ENCODE data around the gene LAP3.

LAP3 gene

GRCh38 chr4:17614416-17615299 lies 37.7 kb downstream of the LAP3 start, which contains the start of gene MED28:
Gene MED28 (plus strand): TSS chr4:17614641. CDS start chr4:17614655, 14 bp downstream.
- Histone ChIP-seq H3K36me3 (peaks cover 40% of the 10 kb centered on the region), H3K9me3 (ENCODE audit: severe bottlenecking) (no peaks in the 10 kb centered on the region), H3K27me3 (ENCODE audit: insufficient read depth, low read depth, severe bottlenecking) (no peaks in the 10 kb centered on the region), H3K27ac (peak within 1 kb of the TSS; percentile 93), H3K4me3 (ENCODE audit: low read depth, low read length) (peak within 1 kb of the TSS; percentile 93)
- peak; percentile 97 for DNase-seq
- TF ChIP-seq CTCF (IDR thresholded peaks at IDR 0.05; ENCODE audit: low read depth, low read length) = 0 out of 2 replicates have a peak, but pooled peaks have one; percentile 8

GRCh38 chr4:17616283-17616682 lies 39.3 kb downstream of the LAP3 start:
- Histone ChIP-seq H3K4me3 (ENCODE audit: low read depth, low read length) (no peak overlapping the region), H3K27ac (no peak overlapping the region), H3K27me3 (ENCODE audit: insufficient read depth, low read depth, severe bottlenecking) (no peaks in the 10 kb centered on the region), H3K9me3 (ENCODE audit: severe bottlenecking) (no peaks in the 10 kb centered on the region), H3K36me3 (peaks cover 56% of the 10 kb centered on the region)
- TF ChIP-seq CTCF (IDR thresholded peaks at IDR 0.05; ENCODE audit: low read depth, low read length) = no peak
- no peak for DNase-seq

- TF ChIP-seq CTCF (IDR thresholded peaks at IDR 0.05; ENCODE audit: low read depth, low read length) = no peak
- H3K36me3 ChIP-seq = peaks cover 81% of the 10 kb centered on the region
- no peak overlapping the region for H3K27ac ChIP-seq
- no peaks in the 10 kb centered on the region for H3K9me3 ChIP-seq (ENCODE audit: severe bottlenecking)
- DNase-seq = no peak
- no peak overlapping the region for H3K4me3 ChIP-seq (ENCODE audit: low read depth, low read length)
- no peaks in the 10 kb centered on the region for H3K27me3 ChIP-seq (ENCODE audit: insufficient read depth, low read depth, severe bottlenecking)
Measured at GRCh38 chr4:17618926-17619325, 41.9 kb downstream of the LAP3 start.

GRCh38 chr4:17619416-17620105 lies 42.6 kb downstream of the LAP3 start:
- Histone ChIP-seq H3K27me3 (ENCODE audit: insufficient read depth, low read depth, severe bottlenecking) (no peaks in the 10 kb centered on the region), H3K27ac (no peak overlapping the region), H3K4me3 (ENCODE audit: low read depth, low read length) (no peak overlapping the region), H3K36me3 (peaks cover 86% of the 10 kb centered on the region), H3K9me3 (ENCODE audit: severe bottlenecking) (no peaks in the 10 kb centered on the region)
- no peak for TF ChIP-seq CTCF (IDR thresholded peaks at IDR 0.05; ENCODE audit: low read depth, low read length)
- no peak for DNase-seq

- no peaks in the 10 kb centered on the region for H3K9me3 ChIP-seq (ENCODE audit: severe bottlenecking)
- no peak for TF ChIP-seq CTCF (IDR thresholded peaks at IDR 0.05; ENCODE audit: low read depth, low read length)
- peaks cover 96% of the 10 kb centered on the region for H3K36me3 ChIP-seq
- DNase-seq = no peak
- no peak overlapping the region for H3K27ac ChIP-seq
- H3K4me3 ChIP-seq (ENCODE audit: low read depth, low read length) = no peak overlapping the region
- no peaks in the 10 kb centered on the region for H3K27me3 ChIP-seq (ENCODE audit: insufficient read depth, low read depth, severe bottlenecking)
Measured at GRCh38 chr4:17623451-17624001, 46.5 kb downstream of the LAP3 start.

All from WERI-Rb-1 (cell line).